HEK293 (cell line): ENCODE measurements around the gene SCN5A.

Source experiments
- TF ChIP-seq, protein P1 (sequence below): fragments of 450-650 bp; formaldehyde crosslinking; IDR thresholded peaks from 2 replicates; pipeline ENCODE4 v1.5.1; 2016; ENCODE audit warnings: missing biosample characterization, missing genetic modification characterization
- TF ChIP-seq, protein P2 (sequence below): fragments of 450-650 bp; formaldehyde crosslinking; IDR thresholded peaks from 2 replicates; pipeline ENCODE4 v1.5.1; 2016; ENCODE audit warnings: missing biosample characterization, missing genetic modification characterization, low read depth
- TF ChIP-seq, protein P3 (sequence below): fragments of 450-650 bp; formaldehyde crosslinking; IDR thresholded peaks from 2 replicates; pipeline ENCODE4 v1.5.1; 2016; ENCODE audit warnings: missing biosample characterization, missing genetic modification characterization
- TF ChIP-seq, protein P4 (sequence below): fragments of 450-650 bp; formaldehyde crosslinking; IDR thresholded peaks from 2 replicates; pipeline ENCODE4 v1.5.1; 2016; ENCODE audit warnings: missing biosample characterization, missing genetic modification characterization

DNA sequence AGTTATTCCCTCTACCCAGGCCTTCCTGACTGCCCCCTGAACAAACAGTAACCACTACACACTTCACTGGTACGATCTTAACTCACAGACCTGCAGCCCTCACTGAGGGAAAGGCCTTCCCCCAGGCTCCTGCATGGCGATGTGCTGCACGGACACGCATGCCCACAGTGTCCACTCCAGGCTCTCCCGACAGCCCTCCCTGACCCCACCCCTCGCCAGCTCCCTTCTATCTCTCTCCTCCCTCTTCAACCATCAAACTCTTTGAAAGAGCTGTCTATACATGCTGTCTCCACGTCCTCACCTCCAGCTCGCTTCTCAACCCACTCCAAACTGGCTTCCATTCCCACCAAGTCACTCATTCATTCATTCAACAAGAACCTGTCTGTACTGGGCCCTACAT lies 3.9 kb downstream of the SCN5A start:
- TF ChIP-seq, protein P1, sequence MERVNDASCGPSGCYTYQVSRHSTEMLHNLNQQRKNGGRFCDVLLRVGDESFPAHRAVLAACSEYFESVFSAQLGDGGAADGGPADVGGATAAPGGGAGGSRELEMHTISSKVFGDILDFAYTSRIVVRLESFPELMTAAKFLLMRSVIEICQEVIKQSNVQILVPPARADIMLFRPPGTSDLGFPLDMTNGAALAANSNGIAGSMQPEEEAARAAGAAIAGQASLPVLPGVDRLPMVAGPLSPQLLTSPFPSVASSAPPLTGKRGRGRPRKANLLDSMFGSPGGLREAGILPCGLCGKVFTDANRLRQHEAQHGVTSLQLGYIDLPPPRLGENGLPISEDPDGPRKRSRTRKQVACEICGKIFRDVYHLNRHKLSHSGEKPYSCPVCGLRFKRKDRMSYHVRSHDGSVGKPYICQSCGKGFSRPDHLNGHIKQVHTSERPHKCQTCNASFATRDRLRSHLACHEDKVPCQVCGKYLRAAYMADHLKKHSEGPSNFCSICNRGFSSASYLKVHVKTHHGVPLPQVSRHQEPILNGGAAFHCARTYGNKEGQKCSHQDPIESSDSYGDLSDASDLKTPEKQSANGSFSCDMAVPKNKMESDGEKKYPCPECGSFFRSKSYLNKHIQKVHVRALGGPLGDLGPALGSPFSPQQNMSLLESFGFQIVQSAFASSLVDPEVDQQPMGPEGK (tag by site-specific recombination) = no peak
- TF ChIP-seq, protein P2, sequence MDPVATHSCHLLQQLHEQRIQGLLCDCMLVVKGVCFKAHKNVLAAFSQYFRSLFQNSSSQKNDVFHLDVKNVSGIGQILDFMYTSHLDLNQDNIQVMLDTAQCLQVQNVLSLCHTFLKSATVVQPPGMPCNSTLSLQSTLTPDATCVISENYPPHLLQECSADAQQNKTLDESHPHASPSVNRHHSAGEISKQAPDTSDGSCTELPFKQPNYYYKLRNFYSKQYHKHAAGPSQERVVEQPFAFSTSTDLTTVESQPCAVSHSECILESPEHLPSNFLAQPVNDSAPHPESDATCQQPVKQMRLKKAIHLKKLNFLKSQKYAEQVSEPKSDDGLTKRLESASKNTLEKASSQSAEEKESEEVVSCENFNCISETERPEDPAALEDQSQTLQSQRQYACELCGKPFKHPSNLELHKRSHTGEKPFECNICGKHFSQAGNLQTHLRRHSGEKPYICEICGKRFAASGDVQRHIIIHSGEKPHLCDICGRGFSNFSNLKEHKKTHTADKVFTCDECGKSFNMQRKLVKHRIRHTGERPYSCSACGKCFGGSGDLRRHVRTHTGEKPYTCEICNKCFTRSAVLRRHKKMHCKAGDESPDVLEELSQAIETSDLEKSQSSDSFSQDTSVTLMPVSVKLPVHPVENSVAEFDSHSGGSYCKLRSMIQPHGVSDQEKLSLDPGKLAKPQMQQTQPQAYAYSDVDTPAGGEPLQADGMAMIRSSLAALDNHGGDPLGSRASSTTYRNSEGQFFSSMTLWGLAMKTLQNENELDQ = no peak
- TF ChIP-seq, protein P3, sequence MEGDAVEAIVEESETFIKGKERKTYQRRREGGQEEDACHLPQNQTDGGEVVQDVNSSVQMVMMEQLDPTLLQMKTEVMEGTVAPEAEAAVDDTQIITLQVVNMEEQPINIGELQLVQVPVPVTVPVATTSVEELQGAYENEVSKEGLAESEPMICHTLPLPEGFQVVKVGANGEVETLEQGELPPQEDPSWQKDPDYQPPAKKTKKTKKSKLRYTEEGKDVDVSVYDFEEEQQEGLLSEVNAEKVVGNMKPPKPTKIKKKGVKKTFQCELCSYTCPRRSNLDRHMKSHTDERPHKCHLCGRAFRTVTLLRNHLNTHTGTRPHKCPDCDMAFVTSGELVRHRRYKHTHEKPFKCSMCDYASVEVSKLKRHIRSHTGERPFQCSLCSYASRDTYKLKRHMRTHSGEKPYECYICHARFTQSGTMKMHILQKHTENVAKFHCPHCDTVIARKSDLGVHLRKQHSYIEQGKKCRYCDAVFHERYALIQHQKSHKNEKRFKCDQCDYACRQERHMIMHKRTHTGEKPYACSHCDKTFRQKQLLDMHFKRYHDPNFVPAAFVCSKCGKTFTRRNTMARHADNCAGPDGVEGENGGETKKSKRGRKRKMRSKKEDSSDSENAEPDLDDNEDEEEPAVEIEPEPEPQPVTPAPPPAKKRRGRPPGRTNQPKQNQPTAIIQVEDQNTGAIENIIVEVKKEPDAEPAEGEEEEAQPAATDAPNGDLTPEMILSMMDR (tag by site-specific recombination) = no peak
- TF ChIP-seq, protein P4, sequence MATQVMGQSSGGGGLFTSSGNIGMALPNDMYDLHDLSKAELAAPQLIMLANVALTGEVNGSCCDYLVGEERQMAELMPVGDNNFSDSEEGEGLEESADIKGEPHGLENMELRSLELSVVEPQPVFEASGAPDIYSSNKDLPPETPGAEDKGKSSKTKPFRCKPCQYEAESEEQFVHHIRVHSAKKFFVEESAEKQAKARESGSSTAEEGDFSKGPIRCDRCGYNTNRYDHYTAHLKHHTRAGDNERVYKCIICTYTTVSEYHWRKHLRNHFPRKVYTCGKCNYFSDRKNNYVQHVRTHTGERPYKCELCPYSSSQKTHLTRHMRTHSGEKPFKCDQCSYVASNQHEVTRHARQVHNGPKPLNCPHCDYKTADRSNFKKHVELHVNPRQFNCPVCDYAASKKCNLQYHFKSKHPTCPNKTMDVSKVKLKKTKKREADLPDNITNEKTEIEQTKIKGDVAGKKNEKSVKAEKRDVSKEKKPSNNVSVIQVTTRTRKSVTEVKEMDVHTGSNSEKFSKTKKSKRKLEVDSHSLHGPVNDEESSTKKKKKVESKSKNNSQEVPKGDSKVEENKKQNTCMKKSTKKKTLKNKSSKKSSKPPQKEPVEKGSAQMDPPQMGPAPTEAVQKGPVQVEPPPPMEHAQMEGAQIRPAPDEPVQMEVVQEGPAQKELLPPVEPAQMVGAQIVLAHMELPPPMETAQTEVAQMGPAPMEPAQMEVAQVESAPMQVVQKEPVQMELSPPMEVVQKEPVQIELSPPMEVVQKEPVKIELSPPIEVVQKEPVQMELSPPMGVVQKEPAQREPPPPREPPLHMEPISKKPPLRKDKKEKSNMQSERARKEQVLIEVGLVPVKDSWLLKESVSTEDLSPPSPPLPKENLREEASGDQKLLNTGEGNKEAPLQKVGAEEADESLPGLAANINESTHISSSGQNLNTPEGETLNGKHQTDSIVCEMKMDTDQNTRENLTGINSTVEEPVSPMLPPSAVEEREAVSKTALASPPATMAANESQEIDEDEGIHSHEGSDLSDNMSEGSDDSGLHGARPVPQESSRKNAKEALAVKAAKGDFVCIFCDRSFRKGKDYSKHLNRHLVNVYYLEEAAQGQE (tag by site-specific recombination) = no peak
